ENCODE results near the gene CRYBB1. TPM values are rescaled to one million over a fixed set of nuclear protein-coding genes. Genes with fewer than 3 reads are reported as not detected.

CRYBB1 gene
- total RNA-seq, 1 experiment from 2014 or later: not detected

- no TSS peak for BruUV-seq (replicated peaks)
- intact Hi-C loops (cut with micrococcal nuclease; ENCODE audit: unreplicated experiment): no loop called here
- TF ChIP-seq CTCF (IDR thresholded peaks at IDR 0.05; ENCODE audit: unreplicated experiment): no peak
- H3K27me3 Mint-ChIP-seq (ENCODE audit: unreplicated experiment): no peaks in the 10 kb centered on the region
- H3K27ac Mint-ChIP-seq (ENCODE audit: unreplicated experiment): no peak overlapping the region
- DNase-seq: peak; percentile 30
- H3K4me3 Mint-ChIP-seq (ENCODE audit: low read depth, unreplicated experiment): peak overlapping the region; percentile 74
- CTCF ChIA-PET: no interaction called here
- H3K4me1 Mint-ChIP-seq (ENCODE audit: low read depth, unreplicated experiment): no peaks in the 10 kb centered on the region
- H3K36me3 Mint-ChIP-seq (ENCODE audit: insufficient read depth, unreplicated experiment): peaks cover 27% of the 10 kb centered on the region
- no peaks in the 10 kb centered on the region for H3K9me3 Mint-ChIP-seq (ENCODE audit: low read depth, unreplicated experiment)
Observed at GRCh38 chr22:26589367-26589844, 28.4 kb downstream of the CRYBB1 start.

- Mint-ChIP-seq H3K9me3 (ENCODE audit: low read depth, unreplicated experiment) (no peaks in the 10 kb centered on the region), H3K27me3 (ENCODE audit: unreplicated experiment) (no peaks in the 10 kb centered on the region), H3K36me3 (ENCODE audit: insufficient read depth, unreplicated experiment) (peaks cover 27% of the 10 kb centered on the region), H3K4me1 (ENCODE audit: low read depth, unreplicated experiment) (no peaks in the 10 kb centered on the region), H3K4me3 (ENCODE audit: low read depth, unreplicated experiment) (peak overlapping the region; percentile 74), H3K27ac (ENCODE audit: unreplicated experiment) (no peak overlapping the region)
- TF ChIP-seq CTCF (IDR thresholded peaks at IDR 0.05; ENCODE audit: unreplicated experiment): no peak
- CTCF ChIA-PET: no interaction called here
- BruUV-seq (replicated peaks): no TSS peak
- intact Hi-C loops (cut with micrococcal nuclease; ENCODE audit: unreplicated experiment): no loop called here
- no peak for DNase-seq
Observed at GRCh38 chr22:26588729-26589366, 29.0 kb downstream of the CRYBB1 start.

GRCh38 chr22:26587991-26588613 lies 29.7 kb downstream of the CRYBB1 start:
- Mint-ChIP-seq H3K27ac (ENCODE audit: unreplicated experiment) (no peak overlapping the region), H3K4me3 (ENCODE audit: low read depth, unreplicated experiment) (peak overlapping the region; percentile 74), H3K27me3 (ENCODE audit: unreplicated experiment) (no peaks in the 10 kb centered on the region), H3K4me1 (ENCODE audit: low read depth, unreplicated experiment) (no peaks in the 10 kb centered on the region), H3K9me3 (ENCODE audit: low read depth, unreplicated experiment) (no peaks in the 10 kb centered on the region), H3K36me3 (ENCODE audit: insufficient read depth, unreplicated experiment) (peaks cover 27% of the 10 kb centered on the region)
- intact Hi-C loops (cut with micrococcal nuclease; ENCODE audit: unreplicated experiment): no loop called here
- no peak for DNase-seq
- CTCF ChIA-PET: no interaction called here
- BruUV-seq (replicated peaks): TSS peak; percentile 46
- no peak for TF ChIP-seq CTCF (IDR thresholded peaks at IDR 0.05; ENCODE audit: unreplicated experiment)

- BruUV-seq (replicated peaks): no TSS peak
- H3K4me3 Mint-ChIP-seq (ENCODE audit: low read depth, unreplicated experiment): no peak overlapping the region
- intact Hi-C loops (cut with micrococcal nuclease; ENCODE audit: unreplicated experiment): no loop called here
- H3K27ac Mint-ChIP-seq (ENCODE audit: unreplicated experiment): no peak overlapping the region
- H3K4me1 Mint-ChIP-seq (ENCODE audit: low read depth, unreplicated experiment): no peaks in the 10 kb centered on the region
- TF ChIP-seq CTCF (IDR thresholded peaks at IDR 0.05; ENCODE audit: unreplicated experiment): no peak
- H3K36me3 Mint-ChIP-seq (ENCODE audit: insufficient read depth, unreplicated experiment): peaks cover 27% of the 10 kb centered on the region
- no peak for DNase-seq
- CTCF ChIA-PET: interaction anchor here (0.6 kb wide), 1 partner anchor 66 kb away, joined by 3 read pairs; no protein-coding TSS in a partner anchor
- H3K9me3 Mint-ChIP-seq (ENCODE audit: low read depth, unreplicated experiment): no peaks in the 10 kb centered on the region
- no peaks in the 10 kb centered on the region for H3K27me3 Mint-ChIP-seq (ENCODE audit: unreplicated experiment)
Observed at GRCh38 chr22:26586556-26587325, 31.1 kb downstream of the CRYBB1 start.
